SH-SY5Y (cell line): ENCODE results near the gene TSPEAR.

ENCODE experiments used
- GATA2 ChIP-seq: IDR thresholded peaks from 2 replicates; pipeline ENCODE4 v1.6.1; 2011; ENCODE audit warnings: mild to moderate bottlenecking, low read depth, low read length
- GATA3 ChIP-seq: IDR thresholded peaks from 2 replicates; pipeline ENCODE4 v1.6.1; 2011; ENCODE audit warnings: low read depth, mild to moderate bottlenecking, low read length, moderate library complexity

Gene TSPEAR

GRCh38 chr21:44540741-44541288 is 170.6 kb downstream of the TSPEAR start:
- TF ChIP-seq GATA3 (no peak), GATA2 (no peak)

- TF ChIP-seq GATA2 (no peak), GATA3 (no peak)
Observed at GRCh38 chr21:44539991-44540666, 171.2 kb downstream of the TSPEAR start, which contains the start of gene KRTAP10-1. Gene KRTAP10-1 (minus strand): TSS chr21:44540195. CDS start chr21:44540150, 45 bp downstream.

GRCh38 chr21:44539046-44539445 is 172.3 kb downstream of the TSPEAR start:
- TF ChIP-seq GATA3: no peak
- TF ChIP-seq GATA2: no peak

GRCh38 chr21:44537930-44538911 is 173.2 kb downstream of the TSPEAR start:
- TF ChIP-seq GATA3 (no peak), GATA2 (no peak)

DNA sequence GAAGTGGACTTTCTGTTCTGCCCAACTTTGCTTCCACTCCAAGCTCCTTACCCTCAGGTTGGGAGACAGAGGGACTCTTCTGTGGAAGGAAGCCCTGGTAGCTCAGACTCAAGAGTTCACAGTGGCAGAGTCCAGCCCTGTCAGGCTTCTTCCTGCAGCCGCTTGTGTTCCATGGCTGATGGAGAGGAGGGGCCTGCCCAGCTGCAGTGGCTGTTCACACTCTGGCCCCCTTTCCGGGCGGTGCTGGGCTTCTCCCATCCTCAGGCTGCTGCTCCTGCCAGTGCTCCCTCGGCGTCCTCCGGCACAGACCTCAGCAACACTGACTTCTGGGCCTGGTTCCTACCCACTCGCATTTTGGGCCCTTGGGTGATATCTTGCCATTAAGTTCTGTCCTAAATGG is 175.4 kb downstream of the TSPEAR start:
- TF ChIP-seq GATA2 (no peak), GATA3 (no peak)

DNA sequence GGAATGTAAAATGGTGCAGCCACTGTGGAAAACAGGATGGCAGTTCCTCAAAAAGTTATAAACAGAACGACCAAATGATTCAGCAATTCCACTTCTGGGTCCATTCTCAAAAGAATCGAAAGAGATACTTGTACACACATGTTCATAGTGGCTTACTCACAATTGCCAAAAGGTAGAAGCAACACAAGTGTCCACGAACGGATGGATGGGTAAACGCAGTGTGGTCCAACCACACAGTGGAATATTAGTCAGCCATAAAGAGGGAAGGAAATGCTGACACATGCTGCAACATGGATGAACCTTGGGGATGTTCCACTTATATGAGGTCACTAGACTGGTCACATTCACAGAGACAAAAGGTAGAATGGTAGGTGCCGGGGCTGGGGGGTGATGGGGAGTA is 176.7 kb downstream of the TSPEAR start:
- TF ChIP-seq GATA3 (no peak), GATA2 (no peak)

DNA sequence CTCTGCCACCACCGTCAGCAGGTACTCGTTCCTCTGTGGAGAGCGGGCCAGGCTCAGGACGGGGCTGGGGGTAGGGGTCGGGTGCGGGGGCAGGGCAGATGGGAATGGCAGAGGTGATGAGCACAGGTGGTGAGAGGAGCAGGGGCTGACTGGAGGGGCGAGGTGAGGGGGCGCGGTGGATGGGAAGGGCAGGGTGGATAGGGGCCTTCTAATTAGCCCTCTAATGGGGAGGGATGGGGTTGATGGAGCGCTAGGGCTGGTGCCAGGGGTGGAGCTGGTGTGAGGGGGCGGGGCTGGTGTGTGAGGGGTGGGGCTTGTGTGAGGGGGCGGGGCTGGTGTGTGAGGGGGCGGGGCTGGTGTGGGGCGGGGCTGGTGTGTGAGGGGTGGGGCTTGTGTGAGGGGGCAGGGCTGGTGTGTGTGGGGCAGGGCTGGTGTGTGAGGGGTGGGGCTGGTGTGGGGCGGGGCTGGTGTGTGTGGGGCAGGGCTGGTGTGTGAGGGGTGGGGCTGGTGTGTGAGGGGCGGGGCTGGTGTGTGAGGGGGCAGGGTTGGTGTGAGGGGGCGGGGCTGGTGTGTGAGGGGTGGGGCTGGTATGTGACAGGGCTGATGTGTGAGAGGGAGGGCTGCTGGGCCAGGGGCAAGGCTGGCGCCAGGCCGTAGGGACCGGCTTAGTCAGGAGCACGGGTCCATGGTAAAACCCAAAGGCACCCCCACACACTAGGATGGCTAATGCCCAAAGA is 177.3 kb downstream of the TSPEAR start:
- no peak for TF ChIP-seq GATA3
- no peak for TF ChIP-seq GATA2

GRCh38 chr21:44533121-44533890 is 178.1 kb downstream of the TSPEAR start:
- no peak for TF ChIP-seq GATA3
- TF ChIP-seq GATA2: no peak

- no peak for TF ChIP-seq GATA2
- TF ChIP-seq GATA3: no peak
Observed at GRCh38 chr21:44532712-44533111, 178.7 kb downstream of the TSPEAR start.

- TF ChIP-seq GATA3: no peak
- TF ChIP-seq GATA2: no peak
Observed at GRCh38 chr21:44531606-44532564, 179.5 kb downstream of the TSPEAR start.

- no peak for TF ChIP-seq GATA2
- TF ChIP-seq GATA3: no peak
Observed at GRCh38 chr21:44530903-44531605, 180.3 kb downstream of the TSPEAR start.
